Activated CD8-positive, alpha-beta memory T cell treated with anti-CD3 and anti-CD28 coated beads, Interleukin-2, amount 50 U/mL, for 24 hours (primary cell): ENCODE results near the gene PARP11.
"Not testable (repeated sequence)": the region's sequence is repeated elsewhere in the genome, so short reads cannot be mapped to it uniquely, and the experiment has no call there.

ENCODE experiments used
- DNase-seq: peaks from one replicate; pipeline ENCODE4 v3.0.0-alpha.2; 2020; ENCODE audit errors: extremely low read depth

Gene PARP11

DNA sequence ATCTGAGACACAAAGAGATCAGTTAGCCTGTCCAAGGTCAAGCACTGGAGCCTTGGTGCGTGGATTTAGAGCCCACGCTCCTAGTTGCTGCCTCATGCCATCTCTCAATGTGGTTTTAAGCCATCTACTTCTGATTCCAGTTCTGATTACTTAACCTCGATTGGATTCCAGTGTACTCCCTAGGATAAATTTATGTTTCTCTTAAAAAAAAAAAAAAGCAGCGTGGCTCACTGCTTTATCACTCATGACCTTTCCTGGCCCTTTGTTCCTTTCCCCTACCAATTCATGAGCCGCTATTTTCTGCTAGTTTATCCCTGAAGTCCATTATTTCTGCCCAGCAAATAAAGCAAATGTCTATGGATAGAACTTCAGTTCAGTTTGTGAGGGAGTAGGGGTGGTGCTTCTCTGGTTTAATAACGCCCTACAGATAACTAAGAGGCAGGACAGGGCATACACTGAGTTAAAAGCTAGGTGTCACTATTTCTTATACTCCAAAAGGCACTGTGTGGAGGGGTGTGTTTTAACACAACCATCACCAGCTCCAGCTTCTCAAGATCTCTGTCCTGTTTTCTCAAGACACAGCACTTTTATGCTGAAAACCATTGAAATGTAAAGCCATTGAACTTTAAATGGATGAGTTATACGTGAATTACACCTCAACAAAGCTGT lies 9.8 kb upstream of the PARP11 start:
- DNase-seq = no peak

DNA sequence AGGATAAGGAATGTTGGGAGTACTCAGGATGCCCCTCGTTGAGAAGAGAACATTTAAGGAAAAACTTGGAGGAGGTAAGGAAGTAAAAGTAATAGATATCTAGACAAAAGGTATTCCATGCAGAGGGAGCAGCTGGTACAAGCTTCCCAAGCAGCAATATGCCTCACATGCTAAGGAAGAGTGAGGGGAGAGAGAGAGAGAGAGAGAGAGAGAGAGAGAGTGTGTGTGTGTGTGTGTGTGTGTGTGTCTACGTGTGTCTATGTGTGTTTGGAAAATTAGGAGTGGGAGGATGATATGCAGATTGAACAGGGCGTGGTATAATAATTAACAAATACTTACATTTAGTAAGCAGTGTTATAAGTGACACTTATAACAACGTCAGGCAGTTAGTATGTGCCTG lies 9.2 kb upstream of the PARP11 start:
- DNase-seq = no peak

- no peak for DNase-seq
These were observed 8.2 kb upstream of the PARP11 start for GRCh38 chr12:3881281-3881950.

GRCh38 chr12:3879846-3880245 lies 6.6 kb upstream of the PARP11 start:
- no peak for DNase-seq

- DNase-seq = no peak
These were observed 1.8 kb downstream of the PARP11 start for GRCh38 chr12:3871356-3871755.

DNA sequence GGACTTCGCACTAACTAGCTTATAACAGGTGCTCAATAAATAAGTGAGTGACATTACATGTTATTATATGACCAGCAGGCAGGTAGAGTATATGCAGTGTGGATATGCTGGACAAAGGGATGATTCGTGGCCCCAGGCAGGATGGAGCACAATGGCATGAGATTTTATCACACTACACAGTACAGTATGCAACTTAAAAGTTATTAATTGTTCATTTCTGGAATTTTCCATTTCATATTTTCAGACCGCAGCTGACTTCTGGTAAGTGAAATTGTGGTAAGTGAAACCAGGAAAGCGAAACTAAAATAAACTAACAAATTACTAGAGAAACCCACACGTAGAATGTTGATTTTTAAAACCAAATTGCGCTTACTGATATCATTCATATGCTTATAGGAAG lies 3.3 kb downstream of the PARP11 start:
- DNase-seq = no peak

DNA sequence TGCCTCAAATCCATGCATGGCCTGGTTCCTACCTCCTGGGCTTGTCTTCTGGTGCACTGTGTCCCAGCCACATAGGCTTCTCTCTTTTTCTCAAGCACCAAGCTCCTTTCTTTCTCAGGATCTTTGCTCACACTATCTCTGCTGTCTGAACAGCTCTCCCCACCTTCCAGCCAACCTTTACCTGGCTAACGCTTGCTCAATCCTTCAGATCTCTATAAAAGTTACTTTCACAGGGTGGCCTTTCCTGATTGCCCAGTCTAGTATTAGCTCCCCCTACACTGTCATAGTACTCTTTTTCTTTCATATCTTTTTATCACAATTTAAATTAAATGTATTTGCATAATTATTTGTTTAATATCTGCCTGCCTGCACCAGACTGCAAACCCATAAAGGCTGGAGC lies 3.8 kb downstream of the PARP11 start:
- DNase-seq = no peak

- no peak for DNase-seq
These were observed 9.4 kb downstream of the PARP11 start for GRCh38 chr12:3863756-3864155.

GRCh38 chr12:3842517-3842916 lies 30.7 kb downstream of the PARP11 start:
- no peak for DNase-seq

GRCh38 chr12:3841783-3842182 lies 31.4 kb downstream of the PARP11 start:
- DNase-seq = no peak

GRCh38 chr12:3840833-3841232 lies 32.4 kb downstream of the PARP11 start:
- DNase-seq = not testable (repeated sequence)

GRCh38 chr12:3839745-3840144 lies 33.5 kb downstream of the PARP11 start:
- DNase-seq = not testable (repeated sequence)

DNA sequence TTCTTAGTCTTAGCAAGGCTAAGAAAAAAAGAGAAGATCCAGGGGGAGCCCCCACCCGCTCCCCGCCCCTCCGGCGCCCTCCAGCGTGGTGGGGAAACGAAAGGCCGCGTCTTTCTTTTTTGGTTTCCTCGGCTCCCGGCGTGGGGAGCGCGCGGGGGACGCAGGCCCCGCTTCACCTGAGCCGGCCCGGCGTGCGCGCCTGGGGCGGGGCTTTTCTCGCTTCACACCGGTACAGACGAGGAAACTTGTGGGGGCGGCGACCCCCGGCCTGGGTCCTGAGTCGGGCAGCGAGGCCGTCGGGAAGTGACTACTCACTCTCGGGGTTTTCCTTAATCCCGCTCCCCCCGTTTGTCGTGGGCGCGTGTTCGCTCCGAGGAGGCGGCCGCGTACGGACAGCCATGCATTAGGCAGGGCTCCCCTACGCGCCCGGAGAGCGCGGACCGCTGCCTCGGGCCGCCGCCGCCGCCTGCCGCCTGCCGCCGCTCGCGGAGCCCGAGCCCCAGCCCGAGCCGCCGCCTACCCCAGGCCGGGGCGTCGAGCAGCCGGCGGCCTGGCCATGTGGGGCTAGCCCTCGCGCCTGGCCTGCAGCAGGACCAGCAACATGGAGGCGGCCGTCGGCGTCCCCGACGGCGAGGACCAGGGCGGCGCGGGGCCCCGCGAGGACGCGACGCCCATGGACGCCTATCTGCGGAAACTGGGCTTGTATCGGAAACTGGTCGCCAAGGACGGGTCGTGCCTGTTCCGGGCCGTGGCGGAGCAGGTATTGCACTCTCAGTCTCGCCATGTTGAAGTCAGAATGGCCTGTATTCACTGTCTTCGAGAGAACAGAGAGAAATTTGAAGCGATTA lies 34.3 kb downstream of the PARP11 start:
- DNase-seq = not testable (repeated sequence)

DNA sequence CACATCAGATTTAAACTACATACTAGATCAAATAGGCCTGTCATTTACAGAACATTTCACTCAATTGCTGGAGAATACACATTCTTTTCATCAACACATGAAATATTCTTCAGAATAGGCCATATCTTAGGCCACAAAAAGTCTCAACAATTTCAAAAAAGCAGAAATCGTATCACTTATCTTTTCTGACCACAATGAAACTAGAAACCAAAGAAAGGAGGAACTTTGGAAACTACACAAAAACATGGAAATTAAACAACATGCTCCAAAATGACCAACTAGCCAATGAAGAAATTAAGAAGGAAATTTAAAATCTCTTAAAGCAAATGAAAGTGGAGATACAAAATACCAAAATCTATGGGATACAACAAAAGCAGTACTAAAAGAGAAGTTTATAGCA lies 35.1 kb downstream of the PARP11 start:
- DNase-seq = no peak

- DNase-seq = no peak
These were observed 36.1 kb downstream of the PARP11 start for GRCh38 chr12:3837049-3837448.

DNA sequence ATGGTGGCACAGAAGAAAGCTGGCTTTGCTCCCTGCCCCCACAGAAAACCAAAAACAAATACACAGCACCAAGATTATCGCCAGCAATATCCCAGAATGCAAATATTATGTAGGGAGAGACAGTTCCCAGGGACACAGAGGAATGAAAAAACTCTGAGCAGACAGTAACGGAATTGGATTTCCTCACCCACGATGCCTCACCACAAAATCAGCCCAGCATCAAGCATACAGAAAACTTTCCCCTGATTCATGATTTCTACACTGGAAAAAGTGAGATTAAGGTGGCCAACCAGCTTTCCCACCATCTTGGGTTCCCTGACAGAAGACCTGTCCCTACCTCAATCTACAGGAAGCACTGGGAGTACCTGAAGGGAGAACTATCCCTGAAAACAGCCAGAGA lies 36.6 kb downstream of the PARP11 start:
- no peak for DNase-seq

DNA sequence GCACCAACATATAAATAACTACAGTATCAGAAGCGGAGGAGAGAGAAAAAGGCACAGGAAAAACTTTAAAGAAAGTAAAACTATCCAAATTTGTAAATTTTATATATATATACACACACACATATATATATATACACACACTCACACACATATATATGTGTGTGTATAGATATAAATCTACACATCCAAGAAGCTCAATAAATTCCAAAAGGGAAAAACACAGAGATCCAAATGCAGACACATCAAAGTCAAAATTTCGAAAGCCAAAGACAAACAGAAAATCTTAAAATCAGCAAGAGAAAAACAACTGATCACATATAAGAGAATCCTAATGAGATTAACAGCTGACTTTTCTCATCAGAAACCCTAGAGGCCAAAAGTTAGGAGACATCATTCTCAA lies 37.3 kb downstream of the PARP11 start:
- no peak for DNase-seq

- DNase-seq = no peak
These were observed 38.4 kb downstream of the PARP11 start for GRCh38 chr12:3834774-3835173.

DNA sequence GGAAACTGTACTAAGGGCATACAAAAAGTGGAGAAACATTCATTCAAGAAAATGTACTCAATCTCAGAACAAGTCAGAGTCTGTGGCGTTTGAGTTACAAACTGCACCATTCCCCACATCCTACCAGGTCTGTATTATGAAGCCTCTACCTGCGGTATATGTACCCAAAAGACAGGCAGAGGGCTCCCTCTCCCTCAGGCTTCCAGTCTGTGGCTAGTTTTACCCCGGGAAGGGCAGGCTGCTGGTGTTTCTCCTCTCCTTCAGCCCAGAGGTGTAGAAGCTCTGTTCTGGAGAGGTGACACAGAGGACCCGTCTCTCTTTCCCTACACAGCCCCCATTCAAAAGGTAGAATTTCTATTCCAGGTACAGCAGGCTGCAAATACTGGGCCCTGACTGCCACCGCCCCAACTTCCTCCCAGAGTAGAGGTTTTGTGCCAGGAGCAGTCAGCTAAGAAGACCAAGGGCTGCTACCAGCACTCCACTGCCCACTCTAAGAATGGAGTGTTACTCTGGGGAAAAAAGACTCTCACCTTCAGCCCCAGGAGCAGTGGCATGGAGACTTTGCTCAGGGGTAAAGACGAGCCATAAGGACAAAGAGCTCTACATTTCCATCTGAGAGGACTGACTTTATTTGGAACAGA lies 39.4 kb downstream of the PARP11 start:
- no peak for DNase-seq

DNA sequence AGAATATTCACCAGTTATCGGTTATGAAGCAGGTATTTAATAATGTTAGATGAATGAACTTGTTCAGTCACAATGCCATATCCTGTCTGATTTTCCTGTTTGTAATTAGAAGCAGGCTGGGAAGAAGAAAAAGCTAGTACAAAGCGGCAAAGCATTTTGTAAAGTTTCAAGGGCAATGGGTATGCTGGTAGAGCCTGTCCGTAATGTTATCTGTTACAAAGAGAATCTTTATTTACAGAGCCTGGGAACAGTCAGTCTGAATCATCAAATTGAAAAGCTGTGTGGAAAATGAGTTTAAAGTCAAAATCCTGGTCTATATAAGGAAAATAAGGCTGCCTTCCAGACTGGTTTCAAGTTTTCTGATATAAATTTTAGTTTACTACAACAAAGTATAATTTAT lies 40.5 kb downstream of the PARP11 start:
- no peak for DNase-seq

- DNase-seq = no peak
These were observed 44.3 kb downstream of the PARP11 start for GRCh38 chr12:3828888-3829287.

DNA sequence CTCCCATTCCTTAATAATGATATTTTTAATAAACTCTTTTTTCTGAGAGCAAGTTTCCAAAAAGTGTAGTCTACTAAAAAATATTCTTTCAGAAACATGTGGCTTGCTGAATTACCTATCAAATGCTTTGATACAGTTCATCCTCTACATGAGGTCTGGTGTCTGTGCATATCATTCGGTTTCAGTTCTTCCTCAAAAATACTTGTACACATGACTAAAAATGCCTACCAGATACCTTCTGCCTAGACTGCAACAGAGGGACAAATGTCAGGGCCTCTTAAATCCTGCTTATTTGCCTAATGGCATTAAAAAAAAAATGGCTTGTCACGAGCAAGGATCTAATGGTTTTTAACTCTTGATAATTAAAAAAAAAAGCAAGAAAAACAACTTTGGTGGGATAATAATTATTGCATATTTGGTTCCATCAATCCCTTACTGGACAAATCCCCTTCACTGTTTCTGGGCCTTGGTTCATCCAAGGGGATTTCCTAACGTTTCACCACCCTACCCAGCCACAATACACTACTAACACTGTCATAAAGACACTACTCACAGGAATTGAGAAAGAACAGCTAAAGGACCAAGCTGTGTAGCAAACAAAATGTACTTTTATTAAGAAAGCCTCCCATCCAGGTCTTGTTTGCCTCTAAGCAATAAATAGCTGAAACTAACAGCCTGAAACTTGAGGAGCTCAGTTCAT lies 45.7 kb downstream of the PARP11 start:
- no peak for DNase-seq
